Peyer's patch (tissue), 4 donors: Measurements from ENCODE around the gene NCOA3. TPM values are rescaled to one million over a fixed set of nuclear protein-coding genes. Genes with fewer than 3 reads are reported as not detected.

ENCODE experiments used
- DNase-seq, 3 donors: peaks; one replicate each; pipeline ENCODE4 v3.0.0-alpha.2; 2017 to 2019
- H3K27ac ChIP-seq, 4 donors: fragments of 200-600 bp; sonication (generic); one replicate each; pipeline ENCODE4 v1.5.1; 2016 to 2019
- H3K27me3 ChIP-seq, 2 donors: fragments of 200-600 bp; sonication (generic); one replicate each; pipeline ENCODE4 v1.5.1; 2019
- H3K36me3 ChIP-seq, 3 donors: fragments of 200-600 bp; sonication (generic); one replicate each; pipeline ENCODE4 v1.5.1; 2016 to 2019
- H3K4me1 ChIP-seq, 4 donors: fragments of 200-600 bp; sonication (generic); one replicate each; pipeline ENCODE4 v1.5.1; 2016 to 2019
- H3K4me3 ChIP-seq, 4 donors: fragments of 200-600 bp; sonication (generic); 1 replicate in 3 of 4; 2 replicates in 1 of 4; pipeline ENCODE4 v1.5.1; 2016 to 2019; ENCODE audit warnings: mild to moderate bottlenecking in 1 of 4
- H3K9me3 ChIP-seq, 4 donors: fragments of 200-600 bp; sonication (generic); one replicate each; pipeline ENCODE4 v1.5.1; 2016 to 2019; ENCODE audit warnings: mild to moderate bottlenecking in 1 of 4
- CTCF ChIP-seq, 6 experiments: fragments of 450-650 bp in 4 of 6; fragments of 200-600 bp in 2 of 6; sonication (generic) in 1 of 6; IDR thresholded peaks; one replicate each; pipeline ENCODE4 v1.5.1; 2017 to 2019; ENCODE audit warnings: antibody characterized with exemption in 6 of 6, mild to moderate bottlenecking in 3 of 6, moderate library complexity in 1 of 6
- POLR2A ChIP-seq, 2 donors: fragments of 450-650 bp; IDR thresholded peaks; one replicate each; pipeline ENCODE4 v1.5.1; 2017; ENCODE audit warnings: antibody characterized with exemption in 2 of 2, mild to moderate bottlenecking in 2 of 2, moderate library complexity in 2 of 2
- total RNA-seq, 4 donors: library from RNA; depleted of rRNA; stranded (reverse); fragments of >200 nt; gene quantifications; one replicate each; pipeline ENCODE4 v1.1.0, GENCODE V29; 2016

The NCOA3 gene
- total RNA-seq, 4 donors from 2014 or later, result 17.9 to 99.9 (median 26.6) TPM

GRCh38 chr20:47620808-47621805 lies 119.4 kb downstream of the NCOA3 start:
- Histone ChIP-seq H3K27me3 (no peaks in the 10 kb centered on the region), H3K9me3 (no peaks in the 10 kb centered on the region), H3K4me3 (no peak overlapping the region), H3K4me1 (no peaks in the 10 kb centered on the region), H3K36me3 (peaks cover 0 to 11% (median 0%) of the 10 kb centered on the region in 3 donors), H3K27ac (no peak overlapping the region)
- no peak for DNase-seq
- TF ChIP-seq CTCF (IDR thresholded peaks at IDR 0.05), result peak; percentile 74 to 90 (median 79)
- no peak for TF ChIP-seq POLR2A (IDR thresholded peaks at IDR 0.05)

GRCh38 chr20:47622118-47622665 lies 120.5 kb downstream of the NCOA3 start:
- H3K27ac ChIP-seq, result no peak overlapping the region
- H3K36me3 ChIP-seq, result peaks cover 0 to 17% (median 0%) of the 10 kb centered on the region in 3 donors
- H3K9me3 ChIP-seq, result no peaks in the 10 kb centered on the region
- no peak for DNase-seq
- no peak overlapping the region for H3K4me3 ChIP-seq
- H3K4me1 ChIP-seq, result no peaks in the 10 kb centered on the region
- no peak for TF ChIP-seq CTCF (IDR thresholded peaks at IDR 0.05)
- H3K27me3 ChIP-seq, result no peaks in the 10 kb centered on the region

DNA sequence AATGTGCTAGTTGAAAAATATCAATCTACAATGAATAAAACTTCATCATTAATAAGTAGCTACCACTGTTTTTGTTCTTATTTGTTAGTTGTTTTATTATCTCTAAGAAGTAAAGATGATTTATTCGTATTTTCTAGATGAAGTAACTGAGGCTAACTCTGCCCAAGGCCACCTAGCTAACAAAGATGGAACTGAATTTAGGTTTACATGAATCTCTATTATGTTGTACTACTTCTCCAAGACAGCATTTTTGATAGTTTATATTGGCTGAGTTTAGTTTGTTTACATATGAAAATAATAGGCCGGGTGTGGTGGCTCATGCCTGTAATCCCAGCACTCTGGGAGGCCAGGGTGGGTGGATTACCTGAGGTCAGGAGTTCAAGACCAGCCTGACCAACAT lies 121.5 kb downstream of the NCOA3 start:
- no peak for DNase-seq
- H3K4me1 ChIP-seq, result no peaks in the 10 kb centered on the region
- no peak for TF ChIP-seq POLR2A (IDR thresholded peaks at IDR 0.05)
- no peak for TF ChIP-seq CTCF (IDR thresholded peaks at IDR 0.05)
- H3K9me3 ChIP-seq, result no peaks in the 10 kb centered on the region
- H3K4me3 ChIP-seq, result no peak overlapping the region
- peaks cover 0 to 27% (median 0%) of the 10 kb centered on the region in 3 donors for H3K36me3 ChIP-seq
- H3K27ac ChIP-seq, result no peak overlapping the region
- no peaks in the 10 kb centered on the region for H3K27me3 ChIP-seq

GRCh38 chr20:47627540-47627939 lies 125.9 kb downstream of the NCOA3 start:
- DNase-seq, result no peak
- Histone ChIP-seq H3K36me3 (peaks cover 0 to 35% (median 0%) of the 10 kb centered on the region in 3 donors), H3K27me3 (no peaks in the 10 kb centered on the region), H3K4me1 (no peaks in the 10 kb centered on the region), H3K4me3 (no peak overlapping the region), H3K27ac (no peak overlapping the region), H3K9me3 (no peaks in the 10 kb centered on the region)
- TF ChIP-seq CTCF (IDR thresholded peaks at IDR 0.05) (no peak), POLR2A (IDR thresholded peaks at IDR 0.05) (no peak)

DNA sequence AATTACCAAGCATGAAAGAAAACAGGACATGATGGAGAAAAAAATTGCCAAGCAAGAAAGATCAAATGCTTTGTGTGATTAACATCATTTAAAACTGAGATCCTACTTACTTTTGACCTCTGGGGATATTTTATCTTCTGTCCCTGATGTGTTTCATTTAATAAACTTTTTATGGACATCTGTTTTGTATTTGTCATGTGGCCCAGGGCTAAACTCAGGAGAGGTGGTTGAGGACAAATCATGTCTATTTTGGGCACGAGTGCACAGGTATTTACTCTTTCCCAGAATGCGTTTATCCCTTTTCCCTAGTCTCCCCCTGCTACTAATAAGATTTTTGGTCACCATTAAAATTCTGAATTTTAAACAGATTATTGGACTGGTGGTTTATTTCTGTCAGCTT lies 128.2 kb downstream of the NCOA3 start:
- Histone ChIP-seq H3K27me3 (no peaks in the 10 kb centered on the region), H3K4me1 (no peaks in the 10 kb centered on the region), H3K36me3 (peaks cover 0 to 43% (median 0%) of the 10 kb centered on the region in 3 donors), H3K27ac (no peak overlapping the region), H3K4me3 (no peak overlapping the region), H3K9me3 (no peaks in the 10 kb centered on the region)
- DNase-seq, result no peak
- TF ChIP-seq POLR2A (IDR thresholded peaks at IDR 0.05), result no peak
- no peak for TF ChIP-seq CTCF (IDR thresholded peaks at IDR 0.05)
